DND-41 (cell line): Measurements from ENCODE around the gene GDF11.

Experiments used
- ATAC-seq: fragments of 200-7000 bp; cut with Tn5 transposase; 3 replicates; pipeline ENCODE4 v1.9.1; 2021; ENCODE audit warnings: low read depth; ENCODE audit not compliant: insufficient read depth
- DNase-seq: peaks from one replicate; pipeline ENCODE4 v3.0.0-alpha.2; 2020
- H2AFZ ChIP-seq: 2 replicates; pipeline ENCODE4 v1.6.0; 2012; ENCODE audit warnings: low read depth, low read length
- H3K27ac ChIP-seq: 2 replicates; pipeline ENCODE4 v1.5.1; 2012; ENCODE audit warnings: low read length, inconsistent platforms
- H3K27me3 ChIP-seq: fragments of 200-600 bp; sonication (generic); 2 replicates; pipeline ENCODE4 v1.6.0; 2012; ENCODE audit warnings: low read length, mild to moderate bottlenecking, inconsistent platforms; ENCODE audit not compliant: insufficient read depth, poor library complexity
- H3K36me3 ChIP-seq: 2 replicates; pipeline ENCODE4 v1.5.1; 2012; ENCODE audit warnings: low read length, inconsistent platforms; ENCODE audit not compliant: insufficient read depth
- H3K4me1 ChIP-seq: 2 replicates; pipeline ENCODE4 v1.5.1; 2012; ENCODE audit warnings: mild to moderate bottlenecking, low read length; ENCODE audit not compliant: insufficient read depth
- H3K4me2 ChIP-seq: 2 replicates; pipeline ENCODE4 v1.6.0; 2012; ENCODE audit warnings: mild to moderate bottlenecking, moderate library complexity, low read length, inconsistent platforms; ENCODE audit not compliant: insufficient read depth
- H3K4me3 ChIP-seq, 2 experiments: fragments of 200-600 bp in 1 of 2; shearing (Covaris generic) in 1 of 2; 2 replicates each; pipeline ENCODE4 v1.5.1; 2012 to 2016; ENCODE audit warnings: inconsistent platforms in 2 of 2, low read length in 2 of 2, mild to moderate bottlenecking in 2 of 2, low read depth in 1 of 2, moderate library complexity in 1 of 2
- H3K79me2 ChIP-seq: 2 replicates; pipeline ENCODE4 v1.6.0; 2012; ENCODE audit warnings: low read length, inconsistent platforms; ENCODE audit not compliant: insufficient read depth
- H3K9ac ChIP-seq: 2 replicates; pipeline ENCODE4 v1.6.0; 2012; ENCODE audit warnings: low read depth, mild to moderate bottlenecking, inconsistent platforms, low read length, moderate library complexity
- H3K9me3 ChIP-seq: 2 replicates; pipeline ENCODE4 v1.5.1; 2012; ENCODE audit warnings: low read length, moderate library complexity, mild to moderate bottlenecking, inconsistent platforms; ENCODE audit not compliant: insufficient read depth, severe bottlenecking
- H4K20me1 ChIP-seq: 2 replicates; pipeline ENCODE4 v1.6.0; 2012; ENCODE audit warnings: low read length; ENCODE audit not compliant: insufficient read depth
- EZH2 ChIP-seq: IDR thresholded peaks from 3 replicates; pipeline ENCODE4 v1.6.1; 2012; ENCODE audit warnings: borderline replicate concordance, low read depth, mild to moderate bottlenecking, moderate library complexity, low read length, inconsistent platforms; ENCODE audit not compliant: severe bottlenecking
- TF ChIP-seq, protein P1 (sequence below): IDR thresholded peaks from 2 replicates; pipeline ENCODE4 v1.5.1; 2012; ENCODE audit warnings: borderline replicate concordance, low read length, moderate library complexity, mild to moderate bottlenecking; ENCODE audit not compliant: poor library complexity, severe bottlenecking; ENCODE audit errors: extremely low read depth

Gene GDF11

DNA sequence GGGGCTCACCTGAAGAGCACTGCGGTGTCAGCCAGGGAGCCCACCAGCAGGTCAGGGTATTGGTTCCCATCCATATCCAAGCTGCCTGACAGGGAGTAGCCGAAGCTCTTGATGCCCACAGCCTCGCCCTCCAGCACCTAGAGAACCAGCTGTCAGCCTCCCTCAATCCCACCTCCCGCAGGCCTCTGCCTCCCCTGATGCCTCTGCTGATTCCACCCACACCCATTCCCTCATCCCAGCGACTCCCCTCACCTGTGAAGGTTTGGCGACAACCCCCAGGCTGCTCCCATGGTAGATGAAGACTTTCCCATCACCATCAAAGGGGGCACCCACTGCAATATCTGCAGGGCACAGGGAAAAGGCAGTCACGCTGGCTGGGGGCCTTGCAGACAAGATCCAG, 45.2 kb upstream of the GDF11 start:
- H3K36me3 ChIP-seq, result no peaks in the 10 kb centered on the region
- no peak overlapping the region for H3K4me3 ChIP-seq
- peaks cover 3% of the 10 kb centered on the region for H3K27me3 ChIP-seq
- no peaks in the 10 kb centered on the region for H3K79me2 ChIP-seq
- ATAC-seq (no peak), DNase-seq (no peak)
- H3K4me1 ChIP-seq, result no peaks in the 10 kb centered on the region
- H3K9me3 ChIP-seq, result no peaks in the 10 kb centered on the region
- H3K27ac ChIP-seq, result no peak overlapping the region
- no peak overlapping the region for H3K9ac ChIP-seq
- no peak overlapping the region for H3K4me2 ChIP-seq
- H4K20me1 ChIP-seq, result no peaks in the 10 kb centered on the region
- no peak overlapping the region for H2AFZ ChIP-seq
- TF ChIP-seq, protein P1, sequence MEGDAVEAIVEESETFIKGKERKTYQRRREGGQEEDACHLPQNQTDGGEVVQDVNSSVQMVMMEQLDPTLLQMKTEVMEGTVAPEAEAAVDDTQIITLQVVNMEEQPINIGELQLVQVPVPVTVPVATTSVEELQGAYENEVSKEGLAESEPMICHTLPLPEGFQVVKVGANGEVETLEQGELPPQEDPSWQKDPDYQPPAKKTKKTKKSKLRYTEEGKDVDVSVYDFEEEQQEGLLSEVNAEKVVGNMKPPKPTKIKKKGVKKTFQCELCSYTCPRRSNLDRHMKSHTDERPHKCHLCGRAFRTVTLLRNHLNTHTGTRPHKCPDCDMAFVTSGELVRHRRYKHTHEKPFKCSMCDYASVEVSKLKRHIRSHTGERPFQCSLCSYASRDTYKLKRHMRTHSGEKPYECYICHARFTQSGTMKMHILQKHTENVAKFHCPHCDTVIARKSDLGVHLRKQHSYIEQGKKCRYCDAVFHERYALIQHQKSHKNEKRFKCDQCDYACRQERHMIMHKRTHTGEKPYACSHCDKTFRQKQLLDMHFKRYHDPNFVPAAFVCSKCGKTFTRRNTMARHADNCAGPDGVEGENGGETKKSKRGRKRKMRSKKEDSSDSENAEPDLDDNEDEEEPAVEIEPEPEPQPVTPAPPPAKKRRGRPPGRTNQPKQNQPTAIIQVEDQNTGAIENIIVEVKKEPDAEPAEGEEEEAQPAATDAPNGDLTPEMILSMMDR, result no peak
- no peak for TF ChIP-seq EZH2

DNA sequence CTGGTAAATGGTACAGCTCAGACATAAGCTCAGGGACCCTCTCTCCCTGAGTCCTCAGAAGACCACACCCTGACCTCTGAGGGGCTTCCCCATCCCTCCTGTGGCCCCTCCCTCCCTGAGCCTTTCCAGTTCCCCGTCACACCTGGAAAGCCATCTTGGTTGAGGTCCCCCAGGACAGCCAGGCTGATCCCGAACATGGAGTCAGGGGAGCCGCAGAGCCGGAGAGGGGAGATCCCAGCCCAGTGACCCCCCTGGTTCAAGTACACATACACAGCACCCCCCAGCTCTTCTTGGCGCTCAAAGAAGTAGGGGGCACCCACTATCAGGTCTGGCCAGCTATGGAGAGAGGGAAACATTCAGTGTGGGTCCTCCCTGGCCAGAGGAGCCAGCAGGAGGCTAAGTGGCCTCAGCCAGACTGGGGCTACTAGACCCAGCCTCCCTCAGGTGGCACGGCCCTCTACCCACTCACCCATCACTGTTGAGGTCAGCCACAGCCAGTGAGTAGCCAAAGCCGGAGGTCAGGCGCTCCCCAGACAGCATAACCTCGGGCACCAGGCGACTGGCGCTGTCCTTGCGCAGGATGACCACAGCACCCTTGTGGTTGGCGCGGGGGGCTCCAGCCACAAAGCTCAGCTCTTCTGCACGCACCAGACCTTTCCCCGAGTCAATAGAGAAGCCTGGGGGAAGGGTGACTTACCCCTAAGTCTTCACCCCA, 44.5 kb upstream of the GDF11 start:
- H3K9ac ChIP-seq, result no peak overlapping the region
- no peak overlapping the region for H3K4me3 ChIP-seq
- no peak for TF ChIP-seq EZH2
- TF ChIP-seq, protein P1, result no peak
- H2AFZ ChIP-seq, result no peak overlapping the region
- H3K4me1 ChIP-seq, result no peaks in the 10 kb centered on the region
- H3K79me2 ChIP-seq, result no peaks in the 10 kb centered on the region
- DNase-seq (no peak), ATAC-seq (no peak)
- no peak overlapping the region for H3K4me2 ChIP-seq
- no peaks in the 10 kb centered on the region for H3K36me3 ChIP-seq
- H3K9me3 ChIP-seq, result no peaks in the 10 kb centered on the region
- H4K20me1 ChIP-seq, result no peaks in the 10 kb centered on the region
- H3K27ac ChIP-seq, result no peak overlapping the region
- H3K27me3 ChIP-seq, result peaks cover 3% of the 10 kb centered on the region

DNA sequence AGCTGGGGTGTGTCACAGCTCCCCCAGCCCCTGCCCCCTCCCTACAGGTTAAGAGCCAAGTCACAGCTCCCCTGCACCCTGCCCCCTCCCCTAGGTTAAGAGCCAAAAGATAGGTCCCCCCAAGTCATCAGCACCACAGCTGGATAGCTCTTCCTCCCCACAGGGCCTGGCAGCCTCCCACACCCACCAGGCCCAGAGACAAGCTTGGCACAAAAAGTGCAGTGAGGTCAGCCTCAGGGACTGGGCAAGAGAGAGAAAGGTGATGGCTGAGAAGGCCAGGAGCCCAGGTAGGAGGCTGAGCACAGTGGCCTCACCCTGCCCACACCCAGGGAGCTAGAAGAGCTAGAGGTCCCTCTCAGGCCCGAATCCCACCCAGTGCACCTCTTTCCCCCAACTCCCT, 44.0 kb upstream of the GDF11 start:
- no peaks in the 10 kb centered on the region for H3K36me3 ChIP-seq
- H2AFZ ChIP-seq, result no peak overlapping the region
- H3K79me2 ChIP-seq, result no peaks in the 10 kb centered on the region
- TF ChIP-seq, protein P1, result no peak
- TF ChIP-seq EZH2, result no peak
- no peak overlapping the region for H3K27ac ChIP-seq
- DNase-seq (no peak), ATAC-seq (no peak)
- no peak overlapping the region for H3K9ac ChIP-seq
- H3K4me1 ChIP-seq, result no peaks in the 10 kb centered on the region
- no peak overlapping the region for H3K4me3 ChIP-seq
- H3K4me2 ChIP-seq, result no peak overlapping the region
- no peaks in the 10 kb centered on the region for H4K20me1 ChIP-seq
- H3K9me3 ChIP-seq, result no peaks in the 10 kb centered on the region
- H3K27me3 ChIP-seq, result peaks cover 3% of the 10 kb centered on the region
